Measurements from ENCODE around the gene OVAAL.

- TF ChIP-seq EZH2phosphoT487 (IDR thresholded peaks at IDR 0.05; ENCODE audit: insufficient read depth, low read depth) (no peak), EZH2 (IDR thresholded peaks at IDR 0.05; ENCODE audit: insufficient read depth, poor library complexity, severe bottlenecking) (no peak)
Measured at GRCh38 chr1:180542838-180543145, 16.0 kb upstream of the OVAAL start.
